Karpas-422 (cell line): ENCODE results near the gene XPR1. TPM values are rescaled to one million over a fixed set of nuclear protein-coding genes. Genes with fewer than 3 reads are reported as not detected.

Source experiments
- DNase-seq: peaks from one replicate; pipeline ENCODE4 v3.0.0-alpha.2; 2015
- H2AFZ ChIP-seq: fragments of 200-600 bp; sonication (generic); 2 replicates; pipeline ENCODE4 v1.6.1; 2014; ENCODE audit warnings: antibody characterized with exemption, low read length, mixed read lengths
- H3K27ac ChIP-seq: fragments of 200-600 bp; sonication (generic); 2 replicates; pipeline ENCODE4 v1.5.1; 2014; ENCODE audit warnings: mild to moderate bottlenecking, low read length, moderate library complexity
- H3K27me3 ChIP-seq: fragments of 200-600 bp; sonication (generic); 2 replicates; pipeline ENCODE4 v1.6.1; 2014; ENCODE audit warnings: low read length, mixed read lengths
- H3K36me3 ChIP-seq: fragments of 200-600 bp; sonication (generic); 2 replicates; pipeline ENCODE4 v1.6.1; 2014; ENCODE audit warnings: low read length, mixed read lengths; ENCODE audit not compliant: insufficient read depth
- H3K4me1 ChIP-seq: fragments of 200-600 bp; sonication (generic); 2 replicates; pipeline ENCODE4 v1.6.1; 2014; ENCODE audit warnings: mild to moderate bottlenecking, low read length, mixed read lengths
- H3K4me2 ChIP-seq: fragments of 200-600 bp; sonication (generic); 2 replicates; pipeline ENCODE4 v1.6.1; 2014; ENCODE audit warnings: low read length, low read depth, mild to moderate bottlenecking; ENCODE audit not compliant: poor library complexity, severe bottlenecking
- H3K4me3 ChIP-seq: fragments of 200-600 bp; sonication (generic); 2 replicates; pipeline ENCODE4 v1.5.1; 2014; ENCODE audit warnings: mild to moderate bottlenecking, antibody characterized with exemption, low read length, mixed read lengths
- H3K79me2 ChIP-seq: fragments of 200-600 bp; sonication (generic); 2 replicates; pipeline ENCODE4 v1.6.1; 2014; ENCODE audit warnings: mild to moderate bottlenecking, low read length, mixed read lengths
- H3K9ac ChIP-seq: fragments of 200-600 bp; sonication (generic); 2 replicates; pipeline ENCODE4 v1.6.0; 2014; ENCODE audit warnings: low read length
- H3K9me2 ChIP-seq: fragments of 200-600 bp; sonication (generic), shearing (Covaris generic); replicated peaks from 2 replicates; pipeline ENCODE4 v1.6.0; 2014; ENCODE audit warnings: mild to moderate bottlenecking, low read length, moderate library complexity; ENCODE audit not compliant: insufficient read depth
- H3K9me3 ChIP-seq: fragments of 300-700, 200-600 bp; sonication (generic); 2 replicates; pipeline ENCODE4 v1.6.1; 2014; ENCODE audit warnings: low read length, mixed read lengths
- H4K20me1 ChIP-seq: fragments of 200-600 bp; sonication (generic); 2 replicates; pipeline ENCODE4 v1.6.1; 2014; ENCODE audit warnings: mild to moderate bottlenecking, antibody characterized with exemption, low read length, low read depth; ENCODE audit not compliant: insufficient read depth
- total RNA-seq: library from RNA; depleted of rRNA; stranded (reverse); fragments of >200 nt; shearing (Covaris generic); gene quantifications from 2 replicates; pipeline ENCODE4 v1.2.3, GENCODE V29; 2014; ENCODE audit warnings: low replicate concordance

The XPR1 gene
- total RNA-seq, 1 experiment from 2014 or later, result 38.3 TPM

GRCh38 chr1:180734366-180734765 is 102.5 kb downstream of the XPR1 start:
- H3K79me2 ChIP-seq, result peaks cover 48% of the 10 kb centered on the region
- H3K4me2 ChIP-seq, result no peak overlapping the region
- H3K9me2 ChIP-seq, result no peaks in the 10 kb centered on the region
- H3K27me3 ChIP-seq, result no peaks in the 10 kb centered on the region
- no peak for DNase-seq
- H4K20me1 ChIP-seq, result no peaks in the 10 kb centered on the region
- no peak overlapping the region for H2AFZ ChIP-seq
- no peaks in the 10 kb centered on the region for H3K4me1 ChIP-seq
- H3K27ac ChIP-seq, result no peak overlapping the region
- H3K4me3 ChIP-seq, result no peak overlapping the region
- H3K9me3 ChIP-seq, result peaks cover 33% of the 10 kb centered on the region
- peaks cover 6% of the 10 kb centered on the region; the same call in 1 of the 2 replicates for H3K36me3 ChIP-seq
- no peak overlapping the region for H3K9ac ChIP-seq

GRCh38 chr1:180742663-180743062 is 110.8 kb downstream of the XPR1 start:
- Histone ChIP-seq H3K4me1 (no peaks in the 10 kb centered on the region), H3K4me2 (no peak overlapping the region), H3K27ac (no peak overlapping the region), H3K79me2 (peaks cover 29% of the 10 kb centered on the region), H2AFZ (no peak overlapping the region), H3K9me3 (no peaks in the 10 kb centered on the region), H3K9ac (no peak overlapping the region), H4K20me1 (no peaks in the 10 kb centered on the region), H3K27me3 (no peaks in the 10 kb centered on the region), H3K36me3 (no peaks in the 10 kb centered on the region), H3K9me2 (no peaks in the 10 kb centered on the region), H3K4me3 (no peak overlapping the region)
- no peak for DNase-seq

- no peak for DNase-seq
- Histone ChIP-seq H3K4me1 (no peaks in the 10 kb centered on the region), H3K9me2 (no peaks in the 10 kb centered on the region), H3K4me3 (no peak overlapping the region), H3K36me3 (no peaks in the 10 kb centered on the region), H3K27ac (no peak overlapping the region), H4K20me1 (no peaks in the 10 kb centered on the region), H3K27me3 (no peaks in the 10 kb centered on the region), H3K9ac (no peak overlapping the region), H3K9me3 (no peaks in the 10 kb centered on the region), H2AFZ (no peak overlapping the region), H3K4me2 (no peak overlapping the region), H3K79me2 (peaks cover 27% of the 10 kb centered on the region)
Measured at GRCh38 chr1:180743868-180744267, 112.0 kb downstream of the XPR1 start.

- H3K27me3 ChIP-seq, result no peaks in the 10 kb centered on the region
- H2AFZ ChIP-seq, result no peak overlapping the region
- H3K4me1 ChIP-seq, result no peaks in the 10 kb centered on the region
- no peaks in the 10 kb centered on the region for H4K20me1 ChIP-seq
- DNase-seq, result no peak
- H3K9ac ChIP-seq, result no peak overlapping the region
- H3K27ac ChIP-seq, result no peak overlapping the region
- H3K79me2 ChIP-seq, result peaks cover 19% of the 10 kb centered on the region
- no peak overlapping the region for H3K4me2 ChIP-seq
- no peaks in the 10 kb centered on the region for H3K9me3 ChIP-seq
- H3K4me3 ChIP-seq, result no peak overlapping the region
- H3K9me2 ChIP-seq, result no peaks in the 10 kb centered on the region
- H3K36me3 ChIP-seq, result no peaks in the 10 kb centered on the region
Measured at GRCh38 chr1:180745098-180745497, 113.3 kb downstream of the XPR1 start.

GRCh38 chr1:180751921-180752320 is 120.1 kb downstream of the XPR1 start:
- Histone ChIP-seq H3K4me1 (no peaks in the 10 kb centered on the region), H3K79me2 (peaks cover 20% of the 10 kb centered on the region), H3K36me3 (no peaks in the 10 kb centered on the region), H4K20me1 (no peaks in the 10 kb centered on the region), H3K9me2 (no peaks in the 10 kb centered on the region), H3K9ac (no peak overlapping the region), H2AFZ (no peak overlapping the region), H3K27me3 (no peaks in the 10 kb centered on the region), H3K4me2 (no peak overlapping the region), H3K27ac (no peak overlapping the region), H3K4me3 (no peak overlapping the region), H3K9me3 (no peaks in the 10 kb centered on the region)
- no peak for DNase-seq

- Histone ChIP-seq H3K9ac (no peak overlapping the region), H3K9me2 (no peaks in the 10 kb centered on the region), H2AFZ (no peak overlapping the region), H3K4me2 (no peak overlapping the region), H3K9me3 (no peaks in the 10 kb centered on the region), H3K4me1 (no peaks in the 10 kb centered on the region), H3K4me3 (no peak overlapping the region), H3K79me2 (peaks cover 23% of the 10 kb centered on the region), H3K27me3 (no peaks in the 10 kb centered on the region), H3K36me3 (no peaks in the 10 kb centered on the region), H3K27ac (no peak overlapping the region), H4K20me1 (no peaks in the 10 kb centered on the region)
- DNase-seq, result no peak
Measured at GRCh38 chr1:180754453-180754852, 122.6 kb downstream of the XPR1 start.

- no peak for DNase-seq
- H3K4me2 ChIP-seq, result no peak overlapping the region
- peaks cover 19% of the 10 kb centered on the region; the same call in 1 of the 2 replicates for H3K79me2 ChIP-seq
- H3K27ac ChIP-seq, result no peak overlapping the region
- no peaks in the 10 kb centered on the region for H3K36me3 ChIP-seq
- no peaks in the 10 kb centered on the region for H3K9me2 ChIP-seq
- H3K9ac ChIP-seq, result no peak overlapping the region
- H3K4me1 ChIP-seq, result no peaks in the 10 kb centered on the region
- no peaks in the 10 kb centered on the region for H4K20me1 ChIP-seq
- H2AFZ ChIP-seq, result no peak overlapping the region
- H3K4me3 ChIP-seq, result no peak overlapping the region
- H3K27me3 ChIP-seq, result no peaks in the 10 kb centered on the region
- H3K9me3 ChIP-seq, result no peaks in the 10 kb centered on the region
Measured at GRCh38 chr1:180757657-180758056, 125.8 kb downstream of the XPR1 start.

GRCh38 chr1:180762796-180763195 is 131.0 kb downstream of the XPR1 start:
- Histone ChIP-seq H3K27ac (no peak overlapping the region), H3K9me3 (no peaks in the 10 kb centered on the region), H3K36me3 (no peaks in the 10 kb centered on the region), H3K9ac (no peak overlapping the region), H3K79me2 (no peaks in the 10 kb centered on the region), H3K4me1 (no peaks in the 10 kb centered on the region), H2AFZ (no peak overlapping the region), H3K27me3 (no peaks in the 10 kb centered on the region), H3K9me2 (no peaks in the 10 kb centered on the region), H3K4me3 (no peak overlapping the region), H3K4me2 (no peak overlapping the region), H4K20me1 (no peaks in the 10 kb centered on the region)
- DNase-seq, result no peak

- no peak overlapping the region for H3K4me2 ChIP-seq
Measured at GRCh38 chr1:180765151-180765550, 133.3 kb downstream of the XPR1 start.

More at GRCh38 chr1:180765151-180765550, 133.3 kb downstream of the XPR1 start:
- no peak for DNase-seq
- Histone ChIP-seq H3K9ac (no peak overlapping the region), H2AFZ (no peak overlapping the region), H3K36me3 (no peaks in the 10 kb centered on the region), H3K79me2 (peaks cover 4% of the 10 kb centered on the region; the same call in 1 of the 2 replicates), H3K4me1 (0 out of 2 replicates have a peak, but pooled peaks cover 1% of the 10 kb centered on the region), H3K9me3 (no peaks in the 10 kb centered on the region), H3K4me3 (no peak overlapping the region), H3K9me2 (no peaks in the 10 kb centered on the region), H4K20me1 (no peaks in the 10 kb centered on the region), H3K27ac (no peak overlapping the region), H3K27me3 (no peaks in the 10 kb centered on the region)
